ENCODE measurements around the gene PSMA7.

DNA sequence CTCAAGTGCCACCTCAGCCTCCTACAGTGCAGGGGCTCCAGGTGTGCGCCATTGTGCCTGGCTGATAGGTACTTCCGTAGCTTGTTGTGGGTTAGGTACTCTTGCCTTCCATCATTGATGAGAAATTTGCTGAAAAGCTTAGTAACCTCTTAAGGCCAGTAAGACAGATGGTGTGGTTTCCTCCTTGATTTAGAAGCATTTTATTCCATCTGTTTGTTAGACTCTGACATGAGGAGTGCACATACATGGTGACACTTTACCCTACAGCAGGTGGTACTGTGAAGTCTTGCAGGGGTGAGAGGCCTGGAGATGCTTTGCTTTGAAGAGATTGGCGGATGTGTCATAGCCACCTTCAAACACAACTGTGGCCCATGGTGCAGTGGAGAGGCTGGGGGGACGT is 24.9 kb upstream of the PSMA7 start:
- TF ChIP-seq, protein P1, sequence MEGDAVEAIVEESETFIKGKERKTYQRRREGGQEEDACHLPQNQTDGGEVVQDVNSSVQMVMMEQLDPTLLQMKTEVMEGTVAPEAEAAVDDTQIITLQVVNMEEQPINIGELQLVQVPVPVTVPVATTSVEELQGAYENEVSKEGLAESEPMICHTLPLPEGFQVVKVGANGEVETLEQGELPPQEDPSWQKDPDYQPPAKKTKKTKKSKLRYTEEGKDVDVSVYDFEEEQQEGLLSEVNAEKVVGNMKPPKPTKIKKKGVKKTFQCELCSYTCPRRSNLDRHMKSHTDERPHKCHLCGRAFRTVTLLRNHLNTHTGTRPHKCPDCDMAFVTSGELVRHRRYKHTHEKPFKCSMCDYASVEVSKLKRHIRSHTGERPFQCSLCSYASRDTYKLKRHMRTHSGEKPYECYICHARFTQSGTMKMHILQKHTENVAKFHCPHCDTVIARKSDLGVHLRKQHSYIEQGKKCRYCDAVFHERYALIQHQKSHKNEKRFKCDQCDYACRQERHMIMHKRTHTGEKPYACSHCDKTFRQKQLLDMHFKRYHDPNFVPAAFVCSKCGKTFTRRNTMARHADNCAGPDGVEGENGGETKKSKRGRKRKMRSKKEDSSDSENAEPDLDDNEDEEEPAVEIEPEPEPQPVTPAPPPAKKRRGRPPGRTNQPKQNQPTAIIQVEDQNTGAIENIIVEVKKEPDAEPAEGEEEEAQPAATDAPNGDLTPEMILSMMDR (optimal IDR thresholded peaks at IDR 0.05 in 1 of 3, IDR thresholded peaks at IDR 0.05 in 1 of 3, conservative IDR thresholded peaks at IDR 0.05 in 1 of 3; ENCODE audit: extremely low read depth in 1 of 3, insufficient read depth in 2 of 3, low read length in 3 of 3): no peak
- TF ChIP-seq EZH2 (IDR thresholded peaks at IDR 0.05; ENCODE audit: low read length): no peak

Measured in keratinocyte (primary cell).